HG03103 (cell line): ENCODE measurements around the gene THRAP3.
A peak's percentile ranks its signal among the peaks of the same experiment; 100 is the strongest.
"Not testable (repeated sequence)": the region's sequence is repeated elsewhere in the genome, so short reads cannot be mapped to it uniquely, and the experiment has no call there.

Experiments used
- ATAC-seq: cut with Tn5 transposase; IDR thresholded peaks from one replicate; pipeline ENCODE4 v1.9.1; 2021; ENCODE audit warnings: low read depth; ENCODE audit not compliant: unreplicated experiment

THRAP3 gene

GRCh38 chr1:36206323-36206858 is 17.9 kb upstream of the THRAP3 start:
- no peak for ATAC-seq

GRCh38 chr1:36207339-36207738 is 16.9 kb upstream of the THRAP3 start:
- no peak for ATAC-seq

GRCh38 chr1:36208978-36209703 is 15.1 kb upstream of the THRAP3 start:
- ATAC-seq: no peak

GRCh38 chr1:36211307-36211706 is 12.9 kb upstream of the THRAP3 start:
- ATAC-seq: no peak

GRCh38 chr1:36211841-36212240 is 12.4 kb upstream of the THRAP3 start:
- no peak for ATAC-seq

GRCh38 chr1:36212782-36213181 is 11.5 kb upstream of the THRAP3 start:
- ATAC-seq: no peak

GRCh38 chr1:36217670-36218069 is 6.6 kb upstream of the THRAP3 start:
- ATAC-seq: no peak

GRCh38 chr1:36221901-36222300 is 2.3 kb upstream of the THRAP3 start:
- ATAC-seq: not testable (repeated sequence)

GRCh38 chr1:36222481-36223380 is 1.5 kb upstream of the THRAP3 start:
- ATAC-seq: no peak

- ATAC-seq: peak; percentile 6
These were observed 755 bp upstream of the THRAP3 start for GRCh38 chr1:36223381-36223995.

GRCh38 chr1:36224537-36225282 is 467 bp downstream of the THRAP3 start:
- ATAC-seq: peak; percentile 48

GRCh38 chr1:36225283-36225899 is 1.1 kb downstream of the THRAP3 start:
- no peak for ATAC-seq

- ATAC-seq: not testable (repeated sequence)
These were observed 6.0 kb downstream of the THRAP3 start for GRCh38 chr1:36230279-36230678.

- no peak for ATAC-seq
These were observed 6.9 kb downstream of the THRAP3 start for GRCh38 chr1:36231191-36231590.

GRCh38 chr1:36232212-36233095 is 8.2 kb downstream of the THRAP3 start:
- no peak for ATAC-seq

- ATAC-seq: no peak
These were observed 12.1 kb downstream of the THRAP3 start for GRCh38 chr1:36236302-36236701.

GRCh38 chr1:36238433-36238832 is 14.2 kb downstream of the THRAP3 start:
- no peak for ATAC-seq

- ATAC-seq: no peak
These were observed 15.8 kb downstream of the THRAP3 start for GRCh38 chr1:36239941-36240637.
